Spleen (tissue), 11 donors: ENCODE data around the gene SIRPB2. TPM values are rescaled to one million over a fixed set of nuclear protein-coding genes. Genes with fewer than 3 reads are reported as not detected.

Experiments used
- DNase-seq: peaks from one replicate; pipeline ENCODE4 v3.0.0-alpha.2; 2020
- H3K27ac ChIP-seq, 8 donors: fragments of 200-600 bp; sonication (generic) in 7 of 8; 1 replicate in 4 of 8; 2 replicates in 4 of 8; pipeline versions ENCODE4 v1.5.0 to v1.8.0; 2016 to 2021; ENCODE audit warnings: inconsistent platforms in 4 of 8, mild to moderate bottlenecking in 4 of 8, moderate library complexity in 1 of 8
- H3K27me3 ChIP-seq, 7 donors: fragments of 200-600 bp; sonication (generic) in 6 of 7; replicated peaks in 1 of 7; 1 replicate in 4 of 7; 2 replicates in 3 of 7; pipeline versions ENCODE4 v1.5.0 to v1.8.0; 2016 to 2021; ENCODE audit warnings: inconsistent platforms in 3 of 7, mild to moderate bottlenecking in 1 of 7
- H3K36me3 ChIP-seq, 6 donors: fragments of 200-600 bp; sonication (generic) in 5 of 6; 1 replicate in 4 of 6; 2 replicates in 2 of 6; pipeline versions ENCODE4 v1.5.0 to v1.8.0; 2016 to 2021; ENCODE audit warnings: inconsistent platforms in 2 of 6
- H3K4me1 ChIP-seq, 6 donors: fragments of 200-600 bp; sonication (generic) in 5 of 6; 1 replicate in 3 of 6; 2 replicates in 3 of 6; pipeline versions ENCODE4 v1.5.0 to v1.8.0; 2016 to 2021; ENCODE audit warnings: inconsistent platforms in 3 of 6
- H3K4me3 ChIP-seq, 8 donors: fragments of 200-600 bp; sonication (generic) in 7 of 8; 1 replicate in 4 of 8; 2 replicates in 4 of 8; pipeline versions ENCODE4 v1.5.0 to v1.8.0; 2016 to 2021; ENCODE audit warnings: inconsistent platforms in 4 of 8, mild to moderate bottlenecking in 4 of 8, moderate library complexity in 2 of 8
- H3K9me3 ChIP-seq, 8 donors: fragments of 200-600 bp; sonication (generic) in 7 of 8; 1 replicate in 4 of 8; 2 replicates in 4 of 8; pipeline versions ENCODE4 v1.5.0 to v1.8.0; 2016 to 2021; ENCODE audit warnings: inconsistent platforms in 4 of 8
- CTCF ChIP-seq, 11 experiments: fragments of 200-600 bp in 7 of 11; fragments of 450-650 bp in 4 of 11; sonication (generic) in 4 of 11; IDR thresholded peaks in 8 of 11; conservative IDR thresholded peaks in 3 of 11; 1 replicate in 7 of 11; 2 replicates in 4 of 11; pipeline versions ENCODE4 v1.4.0 to v1.8.0; 2016 to 2021; ENCODE audit warnings: antibody characterized with exemption in 11 of 11, inconsistent platforms in 4 of 11, mild to moderate bottlenecking in 1 of 11
- POLR2A ChIP-seq, 3 donors: fragments of 450-650 bp; IDR thresholded peaks; one replicate each; pipeline ENCODE4 v1.5.1; 2017; ENCODE audit warnings: antibody characterized with exemption in 3 of 3, mild to moderate bottlenecking in 1 of 3
- POLR2AphosphoS5 ChIP-seq, 3 donors: sonication (generic); formaldehyde crosslinking; IDR thresholded peaks; one replicate each; pipeline ENCODE4 v1.5.1; 2017; ENCODE audit warnings: antibody characterized with exemption in 3 of 3
- WGBS, 5 donors: extraction: QIAGEN DNeasy Blood & Tissue Kit in 3 of 5; methylation state at CpG; one replicate each; pipeline versions ENCODE4 v1.1.5 to v1.1.7; 2013 to 2018; 5-methylcytosine and 5-hydroxymethylcytosine counted together
- intact Hi-C: fragments of 100-400 bp; cut with DNase I; formaldehyde crosslinking; loops from one replicate; pipeline ENCODE4 v1.15.0; 2023; ENCODE audit warnings: low total_unique reads
- polyA plus RNA-seq, 3 donors: library from polyadenylated mRNA; stranded (reverse); fragments of 200-250 nt; gene quantifications; one replicate each; pipeline ENCODE4 v1.2.1, GENCODE V29; 2013
- total RNA-seq, 7 donors: library from RNA; depleted of rRNA in 3 of 7; stranded (reverse); fragments of >200 nt in 3 of 7; fragmentation: NEBNext Ultra II Directional in 4 of 7; extraction: Animal tissue kit (Norgen Biotek cat#: 25700) in 4 of 7; gene quantifications; one replicate each; pipeline versions ENCODE4 v1.1.0 to v1.2.1, GENCODE V29; 2016 to 2021
- donor health status: healthy with polysubstance abuse.
- donor health status: DM: no; HTN: no; CAD: no; lungs with moderate emphysema.
- donor health status: DM: no; HTN: no; CAD: no.
- donor health status: Bipolar disorder and iron deficiency.
- donor health status: healthy.
- donor health status: DM: no; HTN: no; CAD: no.
- donor health status: DM: yes; HTN: yes; CAD: no.

The SIRPB2 gene
- total and polyA plus RNA-seq, 10 donors, result 2.1 to 92.2 (median 31.4) TPM

- 56 to 66% (median 60%) methylated on average over 7 of the region's 7 CpGs for WGBS, 5 donors
- intact Hi-C loops, result no loop called here
- H3K36me3 ChIP-seq, result peaks cover 0 to 46% (median 5%) of the 10 kb centered on the region in 6 donors
- H3K4me1 ChIP-seq, result peaks cover 34 to 97% (median 78%) of the 10 kb centered on the region in 6 donors
- peak overlapping the region; percentile 78 to 97 (median 92) for H3K27ac ChIP-seq
- H3K9me3 ChIP-seq, result no peaks in the 10 kb centered on the region
- no peak for DNase-seq
- TF ChIP-seq POLR2AphosphoS5 (IDR thresholded peaks at IDR 0.05), result no peak
- no peak for TF ChIP-seq CTCF (IDR thresholded peaks at IDR 0.05 in 8 of 11, conservative IDR thresholded peaks at IDR 0.05 in 3 of 11)
- TF ChIP-seq POLR2A (IDR thresholded peaks at IDR 0.05), result no peak
- H3K4me3 ChIP-seq, result peak overlapping the region in 2 of 8 donors; percentile 100
- no peaks in the 10 kb centered on the region for H3K27me3 ChIP-seq
Observed at GRCh38 chr20:1468117-1468624, 23.0 kb downstream of the SIRPB2 start.

GRCh38 chr20:1467355-1468116, 23.7 kb downstream of the SIRPB2 start:
- TF ChIP-seq POLR2A (IDR thresholded peaks at IDR 0.05), result no peak
- peak in 2 of 3 donors; percentile 37 to 48 for TF ChIP-seq POLR2AphosphoS5 (IDR thresholded peaks at IDR 0.05)
- Histone ChIP-seq H3K4me3 (peak overlapping the region in 7 of 8 donors; percentile 99 to 100 (median 100)), H3K4me1 (peaks cover 34 to 97% (median 77%) of the 10 kb centered on the region in 6 donors), H3K36me3 (peaks cover 0 to 52% (median 6%) of the 10 kb centered on the region in 6 donors), H3K27ac (peak overlapping the region; percentile 78 to 97 (median 92)), H3K9me3 (no peaks in the 10 kb centered on the region), H3K27me3 (no peaks in the 10 kb centered on the region)
- WGBS, 5 donors, result 19 to 30% (median 24%) methylated on average over 20 to 22 of the region's 22 CpGs
- peak; percentile 84 for DNase-seq
- intact Hi-C loops, result no loop called here

GRCh38 chr20:1467082-1467354, 24.2 kb downstream of the SIRPB2 start:
- 0 to 4% (median 1%) methylated on average over 4 to 7 of the region's 7 CpGs for WGBS, 5 donors
- Histone ChIP-seq H3K4me1 (peaks cover 34 to 97% (median 76%) of the 10 kb centered on the region in 6 donors), H3K4me3 (peak overlapping the region; percentile 98 to 100 (median 100)), H3K9me3 (no peaks in the 10 kb centered on the region), H3K27me3 (no peaks in the 10 kb centered on the region), H3K27ac (peak overlapping the region; percentile 78 to 97 (median 92)), H3K36me3 (peaks cover 0 to 54% (median 8%) of the 10 kb centered on the region in 6 donors)
- intact Hi-C loops, result no loop called here
- DNase-seq, result no peak
- TF ChIP-seq POLR2A (IDR thresholded peaks at IDR 0.05), result no peak
- TF ChIP-seq CTCF (IDR thresholded peaks at IDR 0.05 in 8 of 11, conservative IDR thresholded peaks at IDR 0.05 in 3 of 11), result peak in 6 of 11 experiments; percentile 2 to 58 (median 37)

- intact Hi-C loops, result no loop called here
- no peaks in the 10 kb centered on the region for H3K9me3 ChIP-seq
- peak within 1 kb of the TSS; percentile 98 to 100 (median 100) for H3K4me3 ChIP-seq
- 0 to 2% (median 1%) methylated on average over 46 to 104 of the region's 104 CpGs for WGBS, 5 donors
- peak; percentile 100 for DNase-seq
- H3K36me3 ChIP-seq, result peaks cover 0 to 54% (median 9%) of the 10 kb centered on the region in 6 donors
- H3K4me1 ChIP-seq, result peaks cover 34 to 97% (median 81%) of the 10 kb centered on the region in 6 donors
- TF ChIP-seq POLR2AphosphoS5 (IDR thresholded peaks at IDR 0.05), result peak; percentile 88 to 93 (median 93)
- peak; percentile 76 to 99 (median 98) for TF ChIP-seq CTCF (IDR thresholded peaks at IDR 0.05 in 8 of 11, conservative IDR thresholded peaks at IDR 0.05 in 3 of 11)
- TF ChIP-seq POLR2A (IDR thresholded peaks at IDR 0.05), result peak in 1 of 3 donors; percentile 87
- H3K27me3 ChIP-seq, result no peaks in the 10 kb centered on the region
- peak within 1 kb of the TSS; percentile 78 to 97 (median 92) for H3K27ac ChIP-seq
Observed at GRCh38 chr20:1466211-1467081, 24.8 kb downstream of the SIRPB2 start, which contains the start of gene NSFL1C. Gene NSFL1C (minus strand): TSS chr20:1466849. CDS start chr20:1466824, 25 bp downstream.
